Measurements from ENCODE around the gene USP32.

USP32 gene

GRCh38 chr17:60283816-60284215, 108.1 kb downstream of the USP32 start:
- H3K4me3 ChIP-seq (replicated peaks; ENCODE audit: low read depth, low read length): no peak overlapping the region
- TF ChIP-seq CTCF (IDR thresholded peaks at IDR 0.05; ENCODE audit: low read length, missing control alignments): no peak
- no peak for DNase-seq (ENCODE audit: low read depth)

- H3K4me3 ChIP-seq (replicated peaks; ENCODE audit: low read depth, low read length): no peak overlapping the region
- no peak for TF ChIP-seq CTCF (IDR thresholded peaks at IDR 0.05; ENCODE audit: low read length, missing control alignments)
- DNase-seq (ENCODE audit: low read depth): no peak
Measured at GRCh38 chr17:60280673-60281072, 111.3 kb downstream of the USP32 start.

- H3K4me3 ChIP-seq (replicated peaks; ENCODE audit: low read depth, low read length): no peak overlapping the region
- no peak for TF ChIP-seq CTCF (IDR thresholded peaks at IDR 0.05; ENCODE audit: low read length, missing control alignments)
- DNase-seq (ENCODE audit: low read depth): no peak
Measured at GRCh38 chr17:60278237-60278636, 113.7 kb downstream of the USP32 start.

- DNase-seq (ENCODE audit: low read depth): no peak
- H3K4me3 ChIP-seq (replicated peaks; ENCODE audit: low read depth, low read length): no peak overlapping the region
- TF ChIP-seq CTCF (IDR thresholded peaks at IDR 0.05; ENCODE audit: low read length, missing control alignments): no peak
Measured at GRCh38 chr17:60277258-60277657, 114.7 kb downstream of the USP32 start.

- DNase-seq (ENCODE audit: low read depth): no peak
- H3K4me3 ChIP-seq (replicated peaks; ENCODE audit: low read depth, low read length): no peak overlapping the region
- TF ChIP-seq CTCF (IDR thresholded peaks at IDR 0.05; ENCODE audit: low read length, missing control alignments): no peak
Measured at GRCh38 chr17:60269417-60269816, 122.5 kb downstream of the USP32 start.

GRCh38 chr17:60260540-60260939, 131.4 kb downstream of the USP32 start:
- no peak for TF ChIP-seq CTCF (IDR thresholded peaks at IDR 0.05; ENCODE audit: low read length, missing control alignments)
- H3K4me3 ChIP-seq (replicated peaks; ENCODE audit: low read depth, low read length): no peak overlapping the region
- no peak for DNase-seq (ENCODE audit: low read depth)

- DNase-seq (ENCODE audit: low read depth): no peak
- no peak overlapping the region for H3K4me3 ChIP-seq (replicated peaks; ENCODE audit: low read depth, low read length)
- no peak for TF ChIP-seq CTCF (IDR thresholded peaks at IDR 0.05; ENCODE audit: low read length, missing control alignments)
Measured at GRCh38 chr17:60258313-60258712, 133.6 kb downstream of the USP32 start.
